ENCODE results near the gene PUSL1.

Gene PUSL1

DNA sequence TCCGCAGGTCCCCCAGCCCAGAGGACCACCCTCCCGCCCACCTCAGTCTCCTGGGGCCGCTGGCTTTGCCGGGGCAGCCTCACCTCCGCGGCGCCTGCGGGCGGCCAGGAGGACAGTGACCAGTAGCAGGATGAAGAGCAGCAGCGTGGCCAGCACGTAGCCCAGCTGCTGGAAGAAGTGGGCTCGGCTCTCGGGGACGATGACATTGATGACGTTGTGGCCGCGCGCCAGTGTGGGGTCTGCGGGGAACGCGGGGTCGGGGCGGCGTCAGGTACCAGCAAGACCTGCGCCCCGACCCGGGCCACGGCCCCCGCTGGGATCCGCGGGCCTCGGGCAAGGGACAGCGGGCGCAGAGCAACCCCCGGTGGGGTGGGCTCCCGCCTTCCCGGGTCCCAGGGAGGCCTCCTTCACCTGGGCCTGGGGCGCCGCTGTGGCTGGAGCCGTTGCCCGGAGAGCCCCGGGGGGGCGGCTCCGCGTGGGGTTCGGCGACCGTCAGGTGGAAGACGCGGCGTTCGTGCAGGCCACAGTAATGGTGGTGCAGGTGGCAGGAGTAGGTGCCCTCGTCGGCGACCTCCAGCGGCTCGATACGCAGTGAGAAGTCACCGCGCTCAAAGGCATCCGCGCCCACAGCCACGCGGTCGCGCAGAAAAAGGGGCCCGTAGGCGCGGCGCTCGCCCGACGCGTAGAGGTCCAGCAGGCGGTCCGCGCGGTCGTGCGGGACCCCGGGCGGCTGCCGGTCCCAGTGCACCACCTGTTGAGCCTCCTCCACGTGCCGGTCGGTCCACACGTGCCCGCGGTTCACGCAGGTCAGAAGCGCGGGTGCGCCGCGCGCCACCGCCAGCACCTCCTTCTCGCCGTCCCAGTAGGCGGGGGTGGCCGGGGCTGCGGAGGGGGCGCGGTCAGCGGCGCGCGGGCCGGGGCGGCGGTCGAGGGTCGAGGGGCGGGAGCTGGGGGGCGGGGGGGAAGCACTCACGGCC lies 46.2 kb downstream of the PUSL1 start:
- no peak for DNase-seq (ENCODE audit: low read depth)

DNA sequence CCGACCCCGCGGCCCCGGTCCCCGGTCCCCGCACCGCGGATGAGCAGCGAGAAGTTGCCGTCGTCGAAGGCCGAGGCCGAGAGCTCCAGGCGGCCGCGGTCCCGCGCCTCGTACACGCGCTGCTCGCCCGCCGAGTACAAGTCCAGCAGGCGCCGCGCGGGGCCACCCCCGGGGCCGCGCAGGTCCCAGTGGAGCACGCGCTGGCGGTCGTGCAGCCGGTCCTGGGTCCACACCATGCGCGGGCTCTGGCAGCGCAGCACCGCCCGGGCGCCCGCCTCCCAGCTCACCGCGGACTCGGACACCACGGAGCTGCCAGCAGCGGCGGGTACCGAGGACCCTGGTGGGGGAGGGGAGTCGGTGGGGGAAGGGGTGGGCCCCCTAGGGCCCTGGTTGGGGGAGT lies 47.0 kb downstream of the PUSL1 start:
- no peak for DNase-seq (ENCODE audit: low read depth)

DNA sequence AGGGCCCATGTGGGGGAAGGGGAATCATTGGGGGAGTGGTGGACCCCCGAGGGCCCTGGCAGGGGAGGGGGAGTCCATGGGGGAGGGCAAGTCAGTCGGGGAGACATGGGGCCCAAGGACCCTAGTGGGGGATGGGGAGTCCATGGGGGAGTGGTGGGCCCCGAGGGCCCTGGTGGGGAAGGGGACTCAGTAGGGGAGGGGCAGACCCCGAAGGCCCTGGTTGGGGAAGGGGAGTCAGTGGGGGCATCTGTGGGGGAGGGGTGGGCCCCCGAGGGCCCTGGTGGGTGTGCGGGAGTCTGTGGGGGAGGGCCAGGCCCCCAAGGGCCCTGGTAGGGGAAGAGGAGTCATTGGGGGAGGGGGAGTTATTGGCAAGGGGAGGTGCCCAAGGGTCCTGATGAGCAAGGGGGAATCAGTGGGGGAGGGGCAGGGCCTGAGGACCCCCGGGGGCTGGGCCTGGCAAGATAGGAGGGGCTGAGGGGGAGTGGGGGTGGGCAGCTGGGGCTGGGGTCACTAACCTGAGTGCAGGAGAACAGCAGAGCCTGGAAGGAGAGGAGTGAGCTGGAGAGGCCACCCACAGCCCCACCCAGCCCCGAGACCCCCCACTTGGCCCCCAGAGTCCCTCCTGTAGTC lies 47.9 kb downstream of the PUSL1 start:
- DNase-seq (ENCODE audit: low read depth): no peak

DNA sequence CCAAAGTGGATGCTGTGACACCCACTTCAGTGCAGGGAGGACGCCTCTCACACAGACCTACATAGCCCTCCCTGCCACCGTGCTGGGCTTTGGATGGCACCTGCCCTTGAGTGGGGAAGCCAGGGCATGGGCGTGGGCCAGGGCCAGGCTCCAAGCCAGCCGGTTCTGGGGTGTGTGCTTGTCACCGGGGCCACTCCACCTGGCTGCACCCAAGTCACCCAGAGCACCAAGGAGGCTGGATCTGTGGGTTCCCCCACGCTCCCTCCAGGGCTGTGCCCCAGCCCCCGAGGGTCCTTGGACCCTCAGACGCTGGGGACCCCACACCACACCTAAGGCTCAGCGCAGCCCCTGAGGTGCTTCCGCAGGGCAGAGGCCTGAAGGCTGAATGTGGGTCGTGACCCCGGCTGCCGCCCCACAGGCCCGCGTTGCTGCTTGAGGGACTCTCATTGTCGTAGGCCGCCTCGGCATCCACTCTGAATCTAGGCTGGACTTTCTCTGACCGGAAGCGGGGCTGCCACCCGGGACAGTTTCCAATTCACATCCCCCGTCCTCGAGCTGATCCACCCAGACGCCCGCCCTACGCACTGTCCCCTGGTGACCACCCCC lies 48.5 kb downstream of the PUSL1 start:
- DNase-seq (ENCODE audit: low read depth): no peak

DNA sequence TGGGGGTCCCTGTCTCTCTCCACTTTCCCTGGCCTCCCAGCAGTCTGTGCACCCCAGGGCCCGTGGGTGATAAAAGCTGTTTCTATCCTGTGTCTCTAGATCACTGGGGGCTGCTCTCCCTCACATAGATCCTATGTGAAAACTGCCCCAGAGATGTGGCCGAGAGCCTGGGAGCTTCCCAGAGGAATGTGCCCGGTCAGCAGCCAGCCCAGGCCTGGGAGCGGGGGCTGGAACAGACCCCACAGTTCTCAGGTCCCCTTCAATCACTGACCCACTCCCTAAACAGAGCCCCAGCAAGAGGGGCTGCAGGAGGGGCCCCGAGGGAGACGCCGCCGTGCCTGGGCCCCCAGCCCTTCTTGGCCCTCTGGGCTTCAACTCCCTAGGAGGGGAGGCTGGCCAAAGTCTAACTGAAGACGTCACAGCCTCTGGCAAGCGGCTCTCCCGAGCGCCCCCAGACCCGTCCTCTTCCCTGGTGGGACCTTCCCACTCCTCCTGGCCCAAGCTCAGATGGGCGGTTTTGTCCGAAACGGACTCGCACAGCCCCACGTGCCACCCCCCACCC lies 49.6 kb downstream of the PUSL1 start:
- no peak for DNase-seq (ENCODE audit: low read depth)

DNA sequence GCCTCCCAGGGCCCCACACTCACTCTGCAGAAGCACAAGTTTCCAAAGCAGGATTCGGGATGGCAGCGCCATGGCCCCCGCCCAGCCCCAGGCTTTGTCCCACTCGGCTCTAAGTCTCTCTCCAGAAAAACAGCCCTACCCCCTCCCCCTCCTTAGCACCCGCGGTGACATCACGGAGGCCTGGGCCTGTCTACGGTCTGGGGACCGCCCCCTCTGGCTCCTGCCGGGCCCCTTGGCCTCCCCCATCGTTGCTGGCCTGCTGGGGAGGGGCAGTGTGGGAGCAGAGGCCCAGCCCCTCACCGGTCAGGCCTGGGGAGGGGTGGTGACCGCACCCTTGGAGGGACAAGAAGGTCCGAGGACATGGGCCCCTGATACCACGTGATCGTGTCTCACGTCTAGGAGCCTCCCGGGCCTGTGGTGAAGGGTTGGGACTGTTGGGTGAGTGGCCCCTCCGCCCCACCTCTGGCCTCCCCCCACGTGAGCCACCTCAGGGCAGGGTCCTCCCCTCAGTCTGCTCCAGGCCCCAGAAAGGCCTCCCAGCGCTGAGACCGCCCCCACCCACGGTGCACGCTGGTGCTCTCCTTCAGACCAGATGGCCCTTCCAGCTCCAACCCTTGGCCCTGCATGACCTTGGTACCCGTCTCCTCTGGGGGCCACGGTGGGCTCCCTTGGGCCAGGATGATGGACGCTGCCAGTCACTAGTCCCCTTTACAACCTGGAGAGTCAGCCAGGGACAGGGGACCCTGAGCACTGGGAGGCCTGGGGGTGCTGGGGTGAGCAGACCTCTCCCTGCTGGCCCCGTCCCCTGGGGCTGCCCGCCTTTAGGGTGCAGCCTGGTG lies 50.3 kb downstream of the PUSL1 start, which contains the start of gene MXRA8:
MXRA8 (minus strand) TSS at position 123 of the 839 bp plus-strand sequence; CDS start at position 72, 51 bp downstream.
- no peak for DNase-seq (ENCODE audit: low read depth)

DNA sequence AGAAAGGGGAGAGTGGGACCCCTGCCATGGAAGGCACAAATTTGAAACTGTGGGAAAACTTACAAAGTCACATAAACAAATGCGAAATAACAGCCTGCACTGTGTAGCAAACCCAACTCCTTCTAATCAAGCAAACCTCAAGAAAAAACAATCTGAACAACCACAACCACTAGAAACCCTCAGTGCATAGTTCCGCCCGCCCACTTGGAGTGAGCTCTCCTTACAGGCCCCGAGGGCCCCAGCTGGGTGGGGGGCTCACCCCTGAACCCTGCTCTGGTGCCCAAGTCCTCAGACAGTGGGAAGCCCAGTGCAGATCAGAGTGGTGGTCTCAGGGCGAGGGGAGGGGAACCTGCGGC lies 50.9 kb downstream of the PUSL1 start:
- no peak for DNase-seq (ENCODE audit: low read depth)

DNA sequence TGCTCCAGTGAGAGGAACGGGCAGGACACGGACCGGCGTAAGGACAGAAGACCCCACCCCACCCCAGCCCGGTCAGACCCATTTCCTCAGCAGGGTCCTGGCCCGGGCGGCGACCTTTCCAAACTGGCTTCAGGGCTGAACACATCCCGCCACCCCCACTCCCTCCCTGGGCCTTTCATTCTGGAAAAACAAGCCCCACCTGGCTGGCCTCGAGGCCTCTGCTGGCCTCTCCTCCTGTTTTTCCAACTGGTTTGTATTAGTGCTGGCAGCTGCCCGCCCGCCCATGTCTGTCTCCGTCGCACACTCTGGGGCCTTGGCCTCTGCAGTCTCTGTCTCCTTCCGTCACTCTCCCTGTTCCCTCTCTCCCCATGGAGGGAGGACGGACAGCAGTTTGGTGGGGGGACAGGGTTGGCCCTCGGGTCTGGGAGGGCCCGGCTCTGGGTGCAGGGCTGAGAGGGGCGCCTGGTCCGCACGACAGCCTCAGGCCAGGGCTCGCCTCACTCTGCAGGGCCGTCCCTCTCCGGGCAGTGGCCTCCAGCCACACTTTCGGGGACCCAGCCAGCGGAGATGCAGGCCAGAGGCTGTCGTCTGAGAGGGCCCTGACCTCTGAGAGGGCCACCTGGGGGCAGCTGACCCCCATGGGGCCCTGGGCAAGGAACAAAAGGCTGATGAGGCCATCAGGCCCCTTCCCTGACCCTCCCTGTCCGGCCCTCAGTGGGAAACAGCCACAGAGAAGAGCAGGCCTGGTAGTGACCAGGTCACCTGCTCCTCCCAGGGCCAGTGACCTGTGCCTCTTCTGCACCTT lies 51.5 kb downstream of the PUSL1 start:
- no peak for DNase-seq (ENCODE audit: low read depth)

DNA sequence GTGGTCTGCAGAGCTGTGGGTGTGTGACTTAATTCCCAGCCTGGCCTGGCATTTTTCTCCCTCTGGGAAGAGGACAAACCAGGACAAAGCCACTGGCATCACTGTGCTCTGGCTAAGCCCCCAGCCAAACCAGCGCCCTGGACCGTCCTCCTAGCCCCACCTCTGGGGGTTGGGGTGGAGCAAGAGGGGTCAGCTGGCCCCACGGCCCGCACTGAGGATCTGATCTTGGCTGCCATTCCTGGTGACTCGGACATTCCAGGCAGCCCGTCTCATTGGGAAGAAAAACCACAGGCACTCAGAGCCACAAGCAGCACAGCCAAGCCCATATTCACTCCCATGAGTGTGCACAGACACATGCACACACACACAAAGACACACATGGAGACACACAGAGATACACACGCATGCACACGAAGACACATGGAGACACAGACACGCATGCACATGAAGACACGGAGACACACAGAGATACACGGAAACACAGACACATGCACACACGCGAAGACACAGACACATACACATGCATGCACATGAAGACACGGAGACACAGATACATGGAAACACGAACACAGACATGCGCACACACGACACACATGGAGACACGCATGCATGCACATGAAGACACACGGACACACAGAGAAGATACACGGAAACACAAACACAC lies 52.2 kb downstream of the PUSL1 start:
- no peak for DNase-seq (ENCODE audit: low read depth)
